HTR-8/SVneo (cell line): ENCODE data around the gene UBE2I.

Source experiments
- DNase-seq: peaks from one replicate; pipeline ENCODE4 v3.0.0; 2011; ENCODE audit warnings: low spot score, mixed read lengths; ENCODE audit not compliant: insufficient read length
- FAIRE-seq: peaks from 2 replicates; lab custom pipeline; 2011; peaks lifted over from hg19 to GRCh38; lab: Jason Lieb, UNC

Gene UBE2I

DNA sequence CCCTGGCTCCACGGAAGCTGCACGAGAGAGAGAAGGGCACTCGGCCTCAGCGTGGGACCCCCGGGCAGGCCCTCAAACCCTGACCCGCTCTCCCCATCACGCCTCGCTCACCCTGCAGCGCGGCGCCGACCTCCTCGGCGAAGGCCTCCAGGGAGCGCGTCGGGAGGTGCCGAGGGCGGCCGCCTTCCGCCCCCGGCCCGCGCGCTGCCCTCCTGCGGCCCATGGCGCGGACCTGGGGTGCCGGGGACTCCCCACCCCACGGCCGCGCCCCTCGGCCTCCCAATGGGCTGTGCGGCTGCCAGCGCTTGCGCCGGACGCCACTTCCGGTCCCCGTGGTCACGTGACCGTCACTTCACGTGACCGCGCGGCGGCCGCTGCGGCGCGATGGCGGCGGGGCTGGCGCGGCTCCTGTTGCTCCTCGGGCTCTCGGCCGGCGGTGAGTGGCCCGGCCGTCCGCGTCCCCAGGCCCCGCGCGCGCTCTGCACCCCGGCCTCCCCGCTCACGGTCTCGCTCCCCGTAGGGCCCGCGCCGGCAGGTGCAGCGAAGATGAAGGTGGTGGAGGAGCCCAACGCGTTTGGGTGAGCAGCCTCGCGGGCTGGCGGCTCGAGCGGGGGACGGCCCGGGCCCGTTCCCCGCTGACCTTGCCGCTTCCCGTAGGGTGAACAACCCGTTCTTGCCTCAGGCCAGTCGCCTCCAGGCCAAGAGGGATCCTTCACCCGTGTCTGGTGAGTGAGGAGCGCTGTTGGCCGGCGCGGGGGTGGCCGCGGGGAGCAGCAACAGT, 42.3 kb downstream of the UBE2I start, which contains the start of the genes GNPTG and TSR3:
Gene GNPTG (plus strand): TSS at position 350 of the 781 bp plus-strand sequence. CDS start 35 bp downstream, at position 385.
Gene TSR3 (minus strand): TSS at position 297 of the 781 bp plus-strand sequence. CDS start 74 bp downstream, at position 223.
- FAIRE-seq (peak; percentile 96), DNase-seq (peak; percentile 92)

- no peak for DNase-seq
- no peak for FAIRE-seq
Observed at GRCh38 chr16:1354815-1355540, 45.5 kb downstream of the UBE2I start.

DNA sequence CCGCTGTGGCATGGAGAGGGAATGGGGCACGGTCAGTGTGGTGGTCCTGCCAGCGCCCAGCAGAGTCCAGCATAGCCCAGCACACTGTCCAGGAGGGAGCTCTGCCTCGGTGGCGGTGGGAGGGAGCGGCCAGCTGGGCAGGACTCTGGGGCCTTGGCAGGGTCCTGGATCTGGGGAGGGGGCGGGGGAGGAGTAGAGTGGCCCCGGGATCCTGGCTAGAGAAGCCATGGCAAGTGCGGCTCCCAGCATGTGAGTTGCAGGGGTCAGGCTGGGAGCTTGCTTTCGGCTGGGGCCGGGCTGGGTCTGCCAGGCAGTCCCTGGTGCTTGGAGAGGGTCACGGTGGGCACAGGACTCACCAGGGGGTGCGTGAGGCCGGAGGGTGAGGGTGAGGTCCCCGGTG, 46.2 kb downstream of the UBE2I start:
- DNase-seq, result no peak
- no peak for FAIRE-seq

- FAIRE-seq, result no peak
Observed at GRCh38 chr16:1356061-1356900, 46.8 kb downstream of the UBE2I start.

GRCh38 chr16:1357906-1358566, 48.6 kb downstream of the UBE2I start:
- DNase-seq (no peak), FAIRE-seq (no peak)

More at GRCh38 chr16:1356061-1356900, 46.8 kb downstream of the UBE2I start:
- no peak for DNase-seq

GRCh38 chr16:1361685-1362360, 52.4 kb downstream of the UBE2I start:
- no peak for FAIRE-seq

GRCh38 chr16:1362807-1363206, 53.4 kb downstream of the UBE2I start:
- no peak for FAIRE-seq
- DNase-seq, result no peak

More at GRCh38 chr16:1361685-1362360, 52.4 kb downstream of the UBE2I start:
- no peak for DNase-seq

- peak; percentile 65 for DNase-seq
- no peak for FAIRE-seq
Observed at GRCh38 chr16:1363501-1364041, 54.1 kb downstream of the UBE2I start.

DNA sequence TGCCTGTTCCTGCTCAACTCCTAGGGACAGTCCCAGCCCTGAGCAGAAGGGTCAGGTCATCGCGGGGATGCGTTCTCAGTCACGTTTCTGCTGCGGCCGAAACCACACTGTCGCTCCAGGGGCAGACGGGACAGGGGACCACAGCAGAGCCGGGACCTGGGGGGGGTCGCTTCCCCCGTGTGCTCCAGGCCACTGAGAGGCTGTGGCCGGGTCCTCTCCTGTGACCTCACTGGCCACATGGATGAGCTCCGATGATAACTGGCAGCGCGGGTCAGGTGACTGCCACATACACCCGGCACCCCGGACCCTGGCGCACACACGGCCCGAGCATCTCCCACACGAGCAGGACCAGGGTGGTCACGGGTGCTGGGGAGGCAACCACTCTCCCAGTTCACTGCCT, 55.1 kb downstream of the UBE2I start:
- FAIRE-seq (no peak), DNase-seq (no peak)

- FAIRE-seq, result no peak
- no peak for DNase-seq
Observed at GRCh38 chr16:1366060-1366711, 56.8 kb downstream of the UBE2I start.

DNA sequence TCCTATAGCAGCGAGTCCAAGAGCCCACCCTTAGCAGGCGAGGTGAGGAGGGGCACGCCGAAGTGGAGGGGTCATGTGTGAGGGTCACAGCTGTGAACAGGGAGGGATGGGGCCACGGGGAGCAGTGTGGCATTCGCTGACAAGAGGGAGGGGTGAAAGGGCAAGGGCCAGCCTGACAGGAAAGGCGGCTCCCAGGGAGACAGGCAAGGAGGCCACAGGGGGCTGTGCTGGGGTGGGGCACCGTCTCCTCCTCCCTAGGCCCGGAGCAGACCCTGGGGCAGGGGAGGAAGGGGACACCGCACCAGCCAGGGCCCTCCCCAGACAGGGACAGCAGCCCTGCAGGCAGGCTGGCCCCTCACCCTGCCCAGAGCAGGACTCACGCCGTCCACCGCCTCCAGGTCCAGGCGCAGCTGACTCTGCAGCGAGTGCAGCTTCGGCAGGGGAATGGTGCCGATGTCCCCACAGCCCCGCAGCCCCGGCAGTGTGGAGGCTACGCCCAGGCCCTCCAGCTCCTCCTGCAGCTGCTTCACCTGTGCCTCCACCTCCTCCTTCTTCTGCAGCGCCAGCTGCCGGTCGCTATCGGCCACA, 57.4 kb downstream of the UBE2I start:
- FAIRE-seq, result no peak

GRCh38 chr16:1367486-1368174, 58.2 kb downstream of the UBE2I start:
- no peak for FAIRE-seq
- no peak for DNase-seq

More for the DNA sequence above, 57.4 kb downstream of the UBE2I start:
- no peak for DNase-seq

DNA sequence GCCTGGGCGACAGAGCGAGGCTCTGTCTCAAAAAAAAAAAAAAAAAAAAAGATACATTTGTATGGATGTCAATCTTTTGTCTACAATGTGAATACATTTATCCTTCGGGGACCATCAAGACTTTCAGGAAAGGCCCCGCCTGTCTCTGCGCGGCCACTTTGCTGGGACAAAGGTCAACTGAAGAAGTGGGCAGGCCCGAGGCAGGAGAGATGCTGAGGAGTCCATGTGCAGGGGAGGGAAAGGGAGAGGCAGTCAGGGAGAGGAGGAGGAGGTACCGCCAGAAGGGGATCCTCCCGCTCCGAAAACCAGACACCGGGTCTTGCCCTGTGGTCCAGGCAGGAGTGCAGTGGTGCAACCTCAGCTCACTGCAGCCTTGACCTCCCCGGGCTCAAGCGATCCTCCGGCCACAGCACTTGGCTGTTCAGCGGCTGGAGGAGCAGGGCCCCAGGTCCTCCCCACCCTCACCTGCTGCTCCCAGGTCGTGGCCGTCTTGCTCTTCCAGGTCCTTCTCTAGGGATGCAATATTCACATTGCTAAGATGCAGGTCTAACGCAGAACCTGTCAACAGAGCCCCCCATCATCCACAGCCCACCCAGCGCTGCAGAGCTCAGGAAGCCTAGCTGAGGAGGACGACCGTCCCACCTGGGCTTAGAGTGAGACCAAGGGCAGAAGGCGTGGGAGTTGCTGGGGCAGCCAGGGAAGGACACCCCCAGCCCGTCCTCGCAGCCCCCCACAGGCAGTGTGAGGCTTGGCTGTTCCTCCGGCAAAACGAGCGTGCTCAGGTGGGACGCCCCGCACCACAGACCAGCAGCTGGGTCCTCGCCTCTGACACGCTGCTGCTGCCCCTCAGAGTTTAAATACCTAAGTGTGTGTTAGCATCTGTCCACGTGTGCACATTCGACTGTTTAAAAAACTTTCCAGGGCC, 61.9 kb downstream of the UBE2I start:
- no peak for DNase-seq
- FAIRE-seq, result no peak

DNA sequence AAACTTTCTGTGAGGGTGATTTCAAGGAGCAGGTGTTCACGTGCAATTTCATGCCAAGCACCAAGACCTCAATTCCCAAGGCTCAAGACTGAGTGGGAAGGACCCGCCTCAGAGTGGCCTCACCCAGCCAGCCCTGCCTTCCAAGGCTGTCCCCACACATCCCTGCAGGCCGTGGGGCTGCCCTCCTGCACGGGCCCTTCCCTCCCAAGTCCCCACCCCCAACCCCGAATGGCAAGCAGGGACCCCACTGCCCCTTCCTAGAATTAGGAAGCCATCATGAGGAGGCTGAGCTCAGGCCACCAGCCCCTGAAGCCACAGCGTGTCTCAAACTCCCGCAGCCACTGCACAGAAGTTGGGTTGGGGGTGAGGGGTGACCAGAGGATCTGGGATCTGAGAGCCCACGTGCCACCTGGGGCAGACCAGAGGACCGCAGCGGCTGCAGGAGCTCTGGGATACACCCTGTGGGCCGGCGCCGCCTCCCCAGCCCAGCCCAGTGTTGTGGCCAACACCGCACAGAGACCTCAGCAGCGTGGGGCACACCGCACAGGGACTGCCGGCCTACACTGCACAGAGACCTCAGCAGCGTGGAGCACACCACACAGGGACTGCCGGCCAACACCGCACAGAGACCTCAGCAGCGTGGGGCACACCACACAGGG, 63.0 kb downstream of the UBE2I start:
- FAIRE-seq, result no peak
- DNase-seq, result no peak

- DNase-seq (no peak), FAIRE-seq (no peak)
Observed at GRCh38 chr16:1374418-1375297, 65.2 kb downstream of the UBE2I start.
